HepG2 (cell line): ENCODE results near the gene ELP2. TPM values are rescaled to one million over a fixed set of nuclear protein-coding genes. Genes with fewer than 3 reads are reported as not detected.
A peak's percentile ranks its signal among the peaks of the same experiment; 100 is the strongest.

ENCODE experiments used
- ATAC-seq: fragments of 200-7000 bp; cut with Tn5 transposase; 3 replicates; pipeline ENCODE4 v1.9.1; 2020; ENCODE audit warnings: mild to moderate bottlenecking, moderate library complexity
- BruUV-seq: library from RNA; stranded (reverse); fragments of 400-500 nt; replicated peaks from 2 replicates; lab custom pipeline; 2021; lab: Mats Ljungman, UMichigan
- CTCF ChIA-PET: fragments of 300-600 bp; formaldehyde crosslinking; extraction: SDS; loops from one replicate; lab custom pipeline; 2021; ENCODE audit warnings: low total read pairs, inconsistent platforms, low intra/inter-chr PET ratio; lab: Yijun Ruan, JAX
- POLR2A ChIA-PET: fragments of 350-600 bp; sonication (Branson Sonifier 250); formaldehyde crosslinking; loops from one replicate; lab custom pipeline; 2020; ENCODE audit warnings: antibody characterized with exemption, inconsistent platforms; lab: Yijun Ruan, JAX
- DNase-seq: peaks from one replicate; pipeline ENCODE4 v3.0.0-alpha.2; 2015; ENCODE audit warnings: low spot score
- FAIRE-seq: peaks from 3 replicates; lab custom pipeline; 2011; peaks lifted over from hg19 to GRCh38; lab: Jason Lieb, UNC
- H2AFZ ChIP-seq: one replicate; pipeline ENCODE4 v1.6.1; 2011; ENCODE audit warnings: low read length, inconsistent platforms
- H3K27ac ChIP-seq: fragments of 300-600 bp; 3 replicates; pipeline ENCODE4 v1.8.0; 2011; ENCODE audit warnings: mixed run types, mild to moderate bottlenecking, mixed read lengths, low read length, inconsistent platforms; ENCODE audit not compliant: insufficient read depth; ENCODE audit errors: extremely low read length
- H3K27me3 ChIP-seq, 2 experiments: fragments of 200-600 bp in 1 of 2; 2 replicates in 1 of 2; 3 replicates in 1 of 2; pipeline versions ENCODE4 v1.6.0 to v1.8.0; 2011; ENCODE audit warnings: low read length in 2 of 2, mild to moderate bottlenecking in 2 of 2, moderate library complexity in 2 of 2, inconsistent platforms in 1 of 2; ENCODE audit not compliant: insufficient read depth in 2 of 2, control insufficient read depth in 1 of 2
- H3K36me3 ChIP-seq, 2 experiments: fragments of 200-600 bp in 1 of 2; replicated peaks in 1 of 2; 2 replicates in 1 of 2; 3 replicates in 1 of 2; pipeline versions ENCODE4 v1.5.1 to v1.8.0; 2011; ENCODE audit warnings: low read length in 2 of 2, inconsistent platforms in 1 of 2; ENCODE audit not compliant: insufficient read depth in 2 of 2, control insufficient read depth in 1 of 2
- H3K4me1 ChIP-seq: 2 replicates; pipeline ENCODE4 v1.5.1; 2012; ENCODE audit warnings: low read length, inconsistent platforms; ENCODE audit not compliant: insufficient read depth
- H3K4me2 ChIP-seq: 2 replicates; pipeline ENCODE4 v1.6.0; 2011; ENCODE audit warnings: low read depth, low read length, inconsistent platforms
- H3K4me3 ChIP-seq, 3 experiments: fragments of 200-600 bp in 1 of 3; sonication (generic), shearing (Covaris generic) in 1 of 3; replicated peaks in 1 of 3; 2 replicates each; pipeline ENCODE4 v1.5.1; 2011 to 2016; ENCODE audit warnings: low read length in 3 of 3, inconsistent platforms in 2 of 3, low read depth in 2 of 3, mild to moderate bottlenecking in 2 of 3, control low read depth in 1 of 3, mixed read lengths in 1 of 3; ENCODE audit not compliant: insufficient read depth in 1 of 3
- H3K79me2 ChIP-seq: one replicate; pipeline ENCODE4 v1.6.1; 2011; ENCODE audit warnings: low read length, inconsistent platforms; ENCODE audit not compliant: insufficient read depth
- H3K9ac ChIP-seq: 2 replicates; pipeline ENCODE4 v1.6.0; 2011; ENCODE audit warnings: mild to moderate bottlenecking, low read depth, low read length, inconsistent platforms; ENCODE audit not compliant: insufficient read depth
- H3K9me3 ChIP-seq: 2 replicates; pipeline ENCODE4 v1.5.1; 2012; ENCODE audit warnings: mild to moderate bottlenecking, low read length
- H4K20me1 ChIP-seq: 2 replicates; pipeline ENCODE4 v1.6.0; 2011; ENCODE audit warnings: inconsistent platforms, mild to moderate bottlenecking, low read length, moderate library complexity; ENCODE audit not compliant: insufficient read depth
- ADNP ChIP-seq: sonication (generic); formaldehyde crosslinking; IDR thresholded peaks from 2 replicates; pipeline ENCODE4 v1.4.0; 2020; ENCODE audit warnings: missing genetic modification reagents
- ARHGAP35 ChIP-seq: sonication (generic); formaldehyde crosslinking; IDR thresholded peaks from 2 replicates; pipeline ENCODE4 v1.9.0; 2022; ENCODE audit warnings: mild to moderate bottlenecking, inconsistent platforms, moderate library complexity, missing genetic modification reagents, borderline replicate concordance
- ETV6 ChIP-seq: sonication (generic); formaldehyde crosslinking; conservative IDR thresholded peaks from 2 replicates; pipeline ENCODE4 v1.4.0; 2020; ENCODE audit warnings: missing genetic modification reagents
- HNRNPH1 ChIP-seq: fragments of 200-400 bp; formaldehyde crosslinking; optimal IDR thresholded peaks from 2 replicates; pipeline ENCODE3; 2017; ENCODE audit warnings: mild to moderate bottlenecking, low read depth, low read length
- JARID2 ChIP-seq: sonication (generic); formaldehyde crosslinking; IDR thresholded peaks from 2 replicates; pipeline ENCODE4 v1.8.1; 2023; ENCODE audit warnings: missing genetic modification reagents, inconsistent platforms; ENCODE audit not compliant: insufficient replicate concordance
- KLF12 ChIP-seq: sonication (generic); formaldehyde crosslinking; IDR thresholded peaks from 2 replicates; pipeline ENCODE4 v1.4.0; 2020; ENCODE audit warnings: missing genetic modification reagents, borderline replicate concordance
- LCORL ChIP-seq, 2 experiments: fragments of 450-650 bp in 1 of 2; sonication (generic) in 1 of 2; formaldehyde crosslinking in 1 of 2; IDR thresholded peaks; 2 replicates each; pipeline versions ENCODE4 v1.5.0 to v1.6.1; 2017 to 2020; ENCODE audit warnings: antibody characterized with exemption in 1 of 2, missing genetic modification reagents in 1 of 2
- NFKBIZ ChIP-seq: IDR thresholded peaks from 2 replicates; pipeline ENCODE4 v1.6.1; 2018; ENCODE audit warnings: missing genetic modification reagents, missing compliant biosample characterization
- PRDM15 ChIP-seq: sonication (generic); formaldehyde crosslinking; IDR thresholded peaks from 2 replicates; pipeline ENCODE4 v1.4.0; 2020; ENCODE audit warnings: missing genetic modification reagents
- ZNF350 ChIP-seq: sonication (generic); formaldehyde crosslinking; IDR thresholded peaks from 2 replicates; pipeline ENCODE4 v1.4.0; 2020; ENCODE audit warnings: mild to moderate bottlenecking, low read depth, missing genetic modification reagents, borderline replicate concordance
- ZNF382 ChIP-seq: sonication (generic); formaldehyde crosslinking; IDR thresholded peaks from 2 replicates; pipeline ENCODE4 v1.5.0; 2020; ENCODE audit warnings: missing genetic modification reagents, mild to moderate bottlenecking, borderline replicate concordance
- ZNF431 ChIP-seq: sonication (generic); formaldehyde crosslinking; IDR thresholded peaks from 2 replicates; pipeline ENCODE4 v1.9.0; 2022; ENCODE audit warnings: missing genetic modification reagents, low read depth, mild to moderate bottlenecking, borderline replicate concordance
- WGBS: methylation state at CpG from one replicate; pipeline ENCODE4 v1.1.6; 2017; ENCODE audit warnings: low lambda C conversion rate; 5-methylcytosine and 5-hydroxymethylcytosine counted together
- in situ Hi-C: cut with HindIII; loops from 2 replicates; pipeline ENCODE4 v1.10.0; 2017; ENCODE audit warnings: low pct_unique_long_range_greater_than_20kb; ENCODE audit not compliant: extremely low pct_ligation_motif_present
- intact Hi-C: fragments of 100-400 bp; cut with micrococcal nuclease; formaldehyde crosslinking; loops from one replicate; pipeline ENCODE4 v1.10.0; 2022; ENCODE audit not compliant: unreplicated experiment
- polyA plus RNA-seq, 8 experiments: library from polyadenylated mRNA; depleted of rRNA in 3 of 8; stranded (reverse) in 7 of 8; unstranded in 1 of 8; fragments of >200 nt; fragmentation: Illumina TruSeq in 4 of 8; extraction: Trizol in 4 of 8; gene quantifications; 2 replicates each; pipeline versions ENCODE4 v1.2.1 to v1.2.3, GENCODE V29; 2011 to 2016; ENCODE audit warnings: low read depth in 4 of 8, missing spikeins in 1 of 8, mixed read lengths in 1 of 8; ENCODE audit not compliant: insufficient read depth in 1 of 8
- total RNA-seq, 5 experiments: library from RNA; depleted of rRNA; stranded (reverse); fragments of >200 nt; fragmentation: Illumina TruSeq; extraction: Trizol; gene quantifications; 2 replicates each; pipeline ENCODE4 v1.2.3, GENCODE V29; 2016; ENCODE audit warnings: low read depth in 1 of 5
- TF ChIP-seq, protein P1 (sequence below), 2 experiments: fragments of 450-650 bp in 1 of 2; sonication (generic) in 1 of 2; formaldehyde crosslinking; IDR thresholded peaks; 2 replicates each; pipeline versions ENCODE4 v1.5.0 to v1.8.0; 2020 to 2022; ENCODE audit warnings: mild to moderate bottlenecking in 1 of 2, missing genetic modification reagents in 1 of 2
- TF ChIP-seq, protein P2 (sequence below): sonication (generic); formaldehyde crosslinking; IDR thresholded peaks from 2 replicates; pipeline ENCODE4 v1.5.0; 2020; ENCODE audit warnings: mild to moderate bottlenecking, missing genetic modification reagents

The ELP2 gene
- total and polyA plus RNA-seq, 2 of the 13 experiments (the other 11 are each of a cell fraction or from before 2014, with no cell fraction given): 98.7 to 100 TPM

DNA sequence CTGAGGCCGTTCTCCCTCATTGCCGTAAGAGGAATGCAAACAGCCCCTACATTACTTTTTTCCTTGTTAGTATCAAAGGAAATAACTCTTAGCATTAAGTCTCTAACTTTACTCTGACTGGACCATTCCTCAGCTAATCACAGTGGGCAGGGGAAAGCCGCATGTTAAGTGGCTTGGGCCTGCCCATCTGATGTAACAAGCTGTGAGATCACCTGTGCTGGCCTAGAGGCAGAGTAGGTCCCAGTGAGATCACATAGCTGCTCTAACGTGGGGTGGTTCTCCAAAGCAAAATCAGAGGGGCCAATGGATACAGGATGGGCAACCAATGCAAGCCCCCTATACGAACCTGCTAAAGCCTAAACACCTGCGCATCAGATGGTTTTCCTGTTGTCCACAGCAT is 51.7 kb downstream of the ELP2 start:
- 52% methylated on average over 5 of the region's 6 CpGs for WGBS
- CTCF ChIA-PET: no interaction called here

More for the DNA sequence above, 51.7 kb downstream of the ELP2 start:
- Histone ChIP-seq H3K79me2 (no peaks in the 10 kb centered on the region), H2AFZ (no peak overlapping the region), H3K27me3 (no peaks in the 10 kb centered on the region; a peak in 1 of 5 replicates), H3K4me1 (peaks cover 83% of the 10 kb centered on the region), H3K9me3 (no peaks in the 10 kb centered on the region), H3K4me3 (no peak overlapping the region), H3K27ac (no peak overlapping the region), H3K36me3 (no peaks in the 10 kb centered on the region), H3K4me2 (peak overlapping the region; percentile 48), H3K9ac (no peak overlapping the region), H4K20me1 (no peaks in the 10 kb centered on the region)
- in situ Hi-C loops (no loop called here), intact Hi-C loops (loop anchor here (10.0 kb wide), 1 partner anchor 73 kb away; no protein-coding TSS in a partner anchor)
- POLR2A ChIA-PET: no interaction called here
- ATAC-seq (peak; percentile 10), DNase-seq (peak; percentile 15), FAIRE-seq (no peak)
- no TSS peak for BruUV-seq
- TF ChIP-seq JARID2 (CRISPR knock-in tag): no peak
- TF ChIP-seq HNRNPH1: no peak
- TF ChIP-seq PRDM15 (CRISPR knock-in tag): no peak
- no peak for TF ChIP-seq ZNF382 (CRISPR knock-in tag)
- no peak for TF ChIP-seq ZNF350 (CRISPR knock-in tag)
- TF ChIP-seq, protein P1, sequence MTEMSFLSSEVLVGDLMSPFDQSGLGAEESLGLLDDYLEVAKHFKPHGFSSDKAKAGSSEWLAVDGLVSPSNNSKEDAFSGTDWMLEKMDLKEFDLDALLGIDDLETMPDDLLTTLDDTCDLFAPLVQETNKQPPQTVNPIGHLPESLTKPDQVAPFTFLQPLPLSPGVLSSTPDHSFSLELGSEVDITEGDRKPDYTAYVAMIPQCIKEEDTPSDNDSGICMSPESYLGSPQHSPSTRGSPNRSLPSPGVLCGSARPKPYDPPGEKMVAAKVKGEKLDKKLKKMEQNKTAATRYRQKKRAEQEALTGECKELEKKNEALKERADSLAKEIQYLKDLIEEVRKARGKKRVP (CRISPR knock-in tag; IDR thresholded peaks at IDR 0.05): peak in 1 of 2 experiments; percentile 66; a peak in 2 of 4 replicates
- TF ChIP-seq ARHGAP35 (CRISPR knock-in tag): no peak
- TF ChIP-seq ETV6 (CRISPR knock-in tag): no peak
- TF ChIP-seq KLF12 (CRISPR knock-in tag): no peak
- no peak for TF ChIP-seq NFKBIZ
- no peak for TF ChIP-seq ZNF431 (CRISPR knock-in tag)
- TF ChIP-seq, protein P2, sequence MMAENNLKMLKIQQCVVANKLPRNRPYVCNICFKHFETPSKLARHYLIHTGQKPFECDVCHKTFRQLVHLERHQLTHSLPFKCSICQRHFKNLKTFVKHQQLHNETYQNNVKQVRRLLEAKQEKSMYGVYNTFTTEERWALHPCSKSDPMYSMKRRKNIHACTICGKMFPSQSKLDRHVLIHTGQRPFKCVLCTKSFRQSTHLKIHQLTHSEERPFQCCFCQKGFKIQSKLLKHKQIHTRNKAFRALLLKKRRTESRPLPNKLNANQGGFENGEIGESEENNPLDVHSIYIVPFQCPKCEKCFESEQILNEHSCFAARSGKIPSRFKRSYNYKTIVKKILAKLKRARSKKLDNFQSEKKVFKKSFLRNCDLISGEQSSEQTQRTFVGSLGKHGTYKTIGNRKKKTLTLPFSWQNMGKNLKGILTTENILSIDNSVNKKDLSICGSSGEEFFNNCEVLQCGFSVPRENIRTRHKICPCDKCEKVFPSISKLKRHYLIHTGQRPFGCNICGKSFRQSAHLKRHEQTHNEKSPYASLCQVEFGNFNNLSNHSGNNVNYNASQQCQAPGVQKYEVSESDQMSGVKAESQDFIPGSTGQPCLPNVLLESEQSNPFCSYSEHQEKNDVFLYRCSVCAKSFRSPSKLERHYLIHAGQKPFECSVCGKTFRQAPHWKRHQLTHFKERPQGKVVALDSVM (CRISPR knock-in tag): 0 out of 2 replicates have a peak, but pooled peaks have one; percentile 1
- TF ChIP-seq LCORL (IDR thresholded peaks at IDR 0.05): no peak
- no peak for TF ChIP-seq LCORL (CRISPR knock-in tag; IDR thresholded peaks at IDR 0.05)
- no peak for TF ChIP-seq ADNP (CRISPR knock-in tag)
